ENCODE results near the gene PICK1.
"Not testable (repeated sequence)": the region's sequence is repeated elsewhere in the genome, so short reads cannot be mapped to it uniquely, and the experiment has no call there.

Gene PICK1

DNA sequence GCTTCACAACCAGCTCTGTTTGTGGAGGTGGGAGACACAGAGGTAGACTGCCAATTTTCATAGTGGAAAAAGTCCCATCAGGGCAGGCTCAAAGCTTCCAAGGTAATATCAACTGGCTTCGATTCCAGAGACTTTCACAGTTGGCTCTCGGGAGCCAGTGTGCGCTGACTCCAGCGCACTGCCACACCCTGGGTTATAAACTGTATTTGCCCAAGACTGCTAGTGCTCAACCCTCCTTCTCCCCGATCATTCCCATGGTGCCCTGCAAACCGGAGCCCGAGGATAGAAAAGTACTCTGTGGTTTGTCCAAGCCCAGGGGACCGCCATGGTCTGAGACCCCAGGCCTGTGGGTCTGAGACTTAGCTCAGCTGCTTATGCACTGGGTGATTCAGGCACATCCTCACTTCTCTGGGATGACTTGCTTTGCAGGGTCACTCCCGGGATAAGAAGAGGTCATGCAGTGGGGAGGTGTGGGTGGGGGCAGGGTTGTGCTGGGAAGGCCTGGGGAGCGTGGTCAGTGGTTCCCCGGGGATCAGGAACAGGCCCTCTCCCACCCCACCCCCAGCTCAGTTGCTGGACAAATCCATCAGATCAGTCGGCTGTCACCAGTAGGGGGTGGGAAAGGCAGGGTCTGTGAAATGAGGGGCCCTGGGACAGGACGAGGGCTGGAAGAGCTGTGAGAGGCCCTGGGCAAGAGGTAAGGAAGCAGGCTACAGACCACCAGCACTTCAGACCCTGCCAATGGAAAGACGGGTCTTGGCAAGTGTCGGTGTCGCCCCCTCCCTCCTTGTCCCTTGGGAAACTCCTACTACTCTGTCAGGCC is 26.7 kb upstream of the PICK1 start:
- DNase-seq (ENCODE audit: low read depth in 2 of 2): no peak

DNA sequence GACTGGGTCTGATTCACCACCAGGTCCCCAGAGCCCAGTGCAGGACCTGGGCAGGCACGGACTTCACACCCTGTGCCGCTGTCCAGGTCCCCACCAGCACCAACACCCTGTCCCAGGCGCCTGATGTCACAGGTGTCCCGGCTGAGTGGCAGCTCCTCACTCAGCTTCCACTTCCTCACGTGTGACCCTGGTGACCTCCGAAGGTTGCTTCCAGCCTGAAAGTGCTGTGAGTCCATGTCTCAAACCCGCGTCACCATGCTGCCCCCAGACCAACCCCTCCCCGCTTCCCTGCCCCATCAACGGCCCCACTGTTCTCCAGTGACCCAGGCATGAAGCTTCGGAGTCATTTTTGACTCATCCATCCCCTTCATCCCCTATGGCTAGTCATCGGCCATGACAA is 25.7 kb upstream of the PICK1 start:
- DNase-seq (ENCODE audit: low read depth in 2 of 2): no peak

DNA sequence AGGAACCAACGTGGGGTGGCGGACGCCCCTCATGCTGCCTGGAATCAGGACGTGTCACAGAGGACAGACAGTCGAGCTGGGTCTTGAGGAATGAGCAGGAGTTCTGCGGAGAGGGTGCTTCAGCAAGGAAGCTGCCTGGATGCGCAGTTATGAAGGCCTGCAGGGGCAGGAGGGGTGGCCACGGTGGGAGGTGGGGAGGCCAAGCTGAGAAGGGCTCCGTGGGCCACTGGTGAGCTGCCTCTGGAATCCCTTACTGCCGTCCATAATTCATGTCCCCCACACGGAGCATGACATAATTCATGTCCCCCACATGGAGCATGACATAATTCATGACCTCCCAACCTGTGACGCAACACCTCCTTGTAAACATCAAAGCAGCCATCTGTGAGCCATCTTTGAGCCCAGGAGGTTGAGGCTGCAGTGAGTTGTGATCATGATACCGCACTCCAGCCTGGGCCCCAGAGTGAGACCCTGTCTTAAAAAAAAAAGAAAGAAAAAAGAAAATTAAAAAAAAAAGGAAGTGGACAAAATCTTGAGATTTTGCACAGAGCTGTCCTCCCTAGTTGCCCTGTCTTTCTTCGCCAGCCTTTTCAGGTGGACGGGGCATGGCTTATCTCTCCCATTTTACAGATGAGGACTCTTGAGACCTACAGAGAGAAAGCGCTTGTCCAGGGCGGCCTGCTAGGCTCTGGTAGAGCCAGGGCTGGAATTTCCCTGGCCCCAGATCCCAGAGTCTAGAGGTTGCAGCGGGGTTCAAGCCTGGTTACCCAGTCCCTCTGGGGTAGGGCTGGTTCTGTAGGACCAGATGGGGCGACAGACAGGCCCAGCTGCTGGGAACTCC is 24.3 kb upstream of the PICK1 start:
- DNase-seq (ENCODE audit: low read depth in 2 of 2): no peak

GRCh38 chr22:38033522-38034277 is 23.5 kb upstream of the PICK1 start:
- DNase-seq (ENCODE audit: low read depth in 2 of 2): no peak

GRCh38 chr22:38034278-38034882 is 22.8 kb upstream of the PICK1 start:
- no peak for DNase-seq (ENCODE audit: low read depth in 2 of 2)

DNA sequence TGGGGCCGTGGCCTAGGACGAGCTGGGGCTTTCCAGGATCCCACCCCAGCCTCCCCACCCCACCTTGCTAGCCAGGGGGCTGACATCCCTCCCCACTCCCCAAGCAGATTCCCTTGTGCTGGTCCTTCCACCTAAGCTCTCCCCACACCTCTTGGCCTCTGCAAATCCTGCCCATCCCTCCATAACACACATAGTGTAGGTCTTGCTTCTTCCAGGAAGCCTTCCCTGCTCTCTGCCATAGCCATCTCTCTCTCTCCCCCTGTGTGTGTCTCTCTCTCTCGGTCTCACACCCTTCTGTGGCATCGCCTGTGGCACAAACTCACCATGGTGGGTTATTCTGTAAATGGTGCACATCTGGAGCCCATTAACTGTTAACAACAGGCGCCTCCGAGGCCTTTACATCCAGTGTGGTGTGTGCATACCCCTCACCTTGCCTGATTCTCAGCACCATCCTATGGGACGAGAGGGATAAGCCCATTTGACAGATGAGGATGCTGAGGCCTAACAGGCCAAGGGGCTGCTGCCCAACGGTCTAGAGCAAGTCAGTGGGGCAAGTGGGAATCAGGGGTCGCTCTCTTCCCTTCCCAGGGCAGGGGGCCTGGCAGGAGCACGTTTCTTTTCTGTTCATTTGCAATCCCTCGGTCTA is 22.2 kb upstream of the PICK1 start:
- DNase-seq (ENCODE audit: low read depth in 2 of 2): no peak

- DNase-seq (ENCODE audit: low read depth in 2 of 2): no peak
These were observed 21.7 kb upstream of the PICK1 start for GRCh38 chr22:38035530-38035885.

DNA sequence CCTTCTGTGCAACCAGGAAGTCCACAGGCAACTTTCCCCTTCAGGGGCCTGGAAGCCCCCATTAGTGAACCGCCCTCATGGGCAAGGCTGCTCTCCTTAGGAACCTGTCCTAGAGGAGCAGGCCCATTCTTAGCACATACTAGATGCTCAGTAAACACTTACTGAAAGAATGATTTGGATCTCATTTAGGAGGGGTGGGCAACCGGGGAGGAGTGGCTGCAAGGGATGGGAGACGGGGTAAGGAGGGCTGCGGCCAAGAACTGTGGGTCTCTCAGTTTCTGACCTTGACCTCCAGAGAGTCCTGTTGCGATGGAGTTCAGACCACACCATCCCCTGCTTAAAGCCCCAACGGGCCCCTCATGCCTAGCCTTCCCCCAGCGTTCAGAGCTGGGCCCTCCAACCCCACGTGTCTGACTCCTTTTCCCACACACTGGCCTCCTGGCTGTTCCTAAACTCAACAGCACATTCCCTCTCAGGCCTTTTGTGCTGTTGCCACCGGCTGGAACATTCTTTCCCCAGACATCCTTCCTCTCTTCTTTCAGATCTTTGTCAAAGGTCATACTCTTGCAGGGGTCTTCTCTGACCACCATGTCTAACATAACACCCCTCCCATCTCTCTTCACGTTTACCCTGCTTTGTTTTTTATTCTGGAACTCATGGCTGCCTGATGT is 20.7 kb upstream of the PICK1 start:
- no peak for DNase-seq (ENCODE audit: low read depth in 2 of 2)

DNA sequence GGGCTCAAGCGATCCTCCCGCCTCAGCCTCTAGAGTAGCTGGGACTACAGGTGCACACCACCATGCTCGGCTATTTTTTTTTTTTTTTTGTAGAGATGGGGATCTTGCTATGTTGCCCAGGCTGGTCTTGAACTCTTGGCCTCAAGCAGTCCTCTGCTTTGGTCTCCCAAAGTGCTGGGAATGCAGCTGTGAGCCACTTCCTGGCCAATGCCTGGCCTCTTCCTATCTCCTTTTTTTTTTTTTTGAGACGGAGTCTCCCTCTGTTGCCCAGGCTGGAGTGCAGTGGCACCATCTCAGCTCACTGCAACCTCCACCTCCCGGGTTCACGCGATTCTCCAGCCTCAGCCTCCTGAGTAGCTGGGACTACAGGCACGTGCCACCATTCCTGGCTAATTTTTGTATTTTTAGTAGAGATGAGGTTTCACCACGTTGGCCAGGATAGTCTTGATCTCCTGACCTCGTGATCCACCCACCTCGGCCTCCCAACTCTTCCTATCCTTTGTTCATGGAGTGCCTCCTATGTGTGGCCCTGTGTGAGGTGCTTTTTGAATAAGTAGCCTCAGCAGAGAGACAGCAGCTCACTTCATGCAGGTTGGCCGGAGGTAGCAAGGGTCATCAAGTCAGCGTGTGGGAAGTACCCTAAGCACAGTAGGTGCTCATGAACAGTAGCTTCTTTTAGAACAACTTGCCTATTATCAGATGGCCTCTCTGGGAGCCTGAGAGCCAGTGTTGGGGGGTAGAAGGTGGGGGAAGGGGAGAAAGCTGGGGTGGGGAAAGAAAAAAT is 19.6 kb upstream of the PICK1 start:
- not testable (repeated sequence) for DNase-seq (ENCODE audit: low read depth in 2 of 2)

DNA sequence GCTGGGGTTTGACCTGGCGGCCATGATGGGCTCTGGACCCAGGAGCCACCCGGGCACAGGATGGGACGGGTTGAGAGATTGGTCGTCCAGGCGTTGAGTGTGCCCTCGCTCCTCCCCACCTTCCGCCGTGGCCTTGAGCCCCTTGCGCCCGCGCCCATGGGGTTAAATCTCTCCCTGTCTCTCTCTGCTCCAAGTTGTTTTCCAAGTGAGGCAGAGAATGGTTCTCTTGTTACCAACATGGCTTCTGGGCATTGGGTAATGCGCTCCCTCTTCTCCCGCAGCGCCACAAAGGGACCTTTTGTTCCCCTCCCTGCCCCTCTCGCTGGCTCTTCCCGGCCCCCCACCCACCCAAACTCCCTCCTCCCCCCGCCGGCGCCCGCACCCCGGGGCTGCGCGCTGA is 18.8 kb upstream of the PICK1 start:
- DNase-seq (ENCODE audit: low read depth in 2 of 2): no peak

- no peak for DNase-seq (ENCODE audit: low read depth in 2 of 2)
These were observed 18.1 kb upstream of the PICK1 start for GRCh38 chr22:38038890-38039812.

- DNase-seq (ENCODE audit: low read depth in 2 of 2): no peak
These were observed 16.0 kb upstream of the PICK1 start for GRCh38 chr22:38040953-38041759.

GRCh38 chr22:38041760-38042487 is 15.3 kb upstream of the PICK1 start:
- DNase-seq (ENCODE audit: low read depth in 2 of 2): no peak

DNA sequence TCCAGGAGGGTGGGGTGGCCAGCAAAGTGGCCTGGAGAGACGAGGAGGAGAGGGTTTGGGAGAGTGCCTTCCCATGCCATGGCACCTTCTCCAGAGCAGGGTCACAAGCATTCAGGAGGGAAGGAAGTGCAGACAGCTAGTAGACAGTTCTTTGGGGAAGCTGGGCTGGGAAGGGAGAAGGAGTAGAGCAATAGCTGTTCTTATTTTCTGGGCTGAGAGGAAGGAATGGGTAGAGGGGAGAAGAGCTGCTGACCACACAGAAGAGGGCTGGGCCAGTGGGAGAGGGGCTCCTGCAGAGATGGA is 14.8 kb upstream of the PICK1 start:
- DNase-seq (ENCODE audit: low read depth in 2 of 2): no peak

DNA sequence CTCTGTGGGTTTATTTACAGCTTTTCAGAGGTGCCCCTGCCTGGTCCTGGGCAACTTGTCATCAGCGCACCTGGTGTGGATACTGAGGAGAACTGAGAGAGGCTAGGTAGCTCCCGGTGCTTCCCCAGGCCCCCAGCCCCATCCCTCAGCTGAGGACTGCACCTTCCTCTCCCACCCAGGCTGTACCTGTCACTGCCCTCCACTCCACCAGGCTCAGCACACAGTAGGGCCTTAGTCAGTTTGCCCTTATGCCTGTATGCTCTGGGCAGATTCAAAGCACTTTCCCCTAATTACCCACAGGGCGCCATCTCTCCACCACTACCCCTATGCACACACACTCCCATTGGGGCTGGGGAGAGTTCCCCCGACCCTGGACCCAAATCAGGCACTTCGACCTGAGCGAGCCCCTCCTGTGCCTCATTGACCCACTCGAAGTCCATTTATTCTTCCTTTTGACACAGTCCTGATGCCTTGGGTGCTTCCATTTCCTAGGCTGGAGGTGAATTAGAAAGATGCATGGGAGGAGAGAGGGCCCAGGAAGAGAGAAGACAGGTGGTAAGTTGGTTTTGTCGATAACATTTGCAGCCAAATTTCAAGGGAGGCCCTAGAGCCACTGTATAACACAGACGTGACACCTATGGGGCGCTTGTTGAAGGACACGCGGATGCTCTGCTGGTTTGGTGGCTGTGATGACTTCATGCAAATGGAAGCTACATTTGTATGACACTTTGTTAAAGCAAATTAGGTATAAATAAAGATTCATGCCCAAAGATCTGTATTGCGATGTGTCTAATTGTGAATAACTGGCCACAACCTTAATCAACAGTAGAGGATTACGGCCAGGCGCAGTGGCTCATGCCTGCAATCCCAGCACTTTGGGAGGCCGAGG is 13.8 kb upstream of the PICK1 start:
- no peak for DNase-seq (ENCODE audit: low read depth in 2 of 2)

DNA sequence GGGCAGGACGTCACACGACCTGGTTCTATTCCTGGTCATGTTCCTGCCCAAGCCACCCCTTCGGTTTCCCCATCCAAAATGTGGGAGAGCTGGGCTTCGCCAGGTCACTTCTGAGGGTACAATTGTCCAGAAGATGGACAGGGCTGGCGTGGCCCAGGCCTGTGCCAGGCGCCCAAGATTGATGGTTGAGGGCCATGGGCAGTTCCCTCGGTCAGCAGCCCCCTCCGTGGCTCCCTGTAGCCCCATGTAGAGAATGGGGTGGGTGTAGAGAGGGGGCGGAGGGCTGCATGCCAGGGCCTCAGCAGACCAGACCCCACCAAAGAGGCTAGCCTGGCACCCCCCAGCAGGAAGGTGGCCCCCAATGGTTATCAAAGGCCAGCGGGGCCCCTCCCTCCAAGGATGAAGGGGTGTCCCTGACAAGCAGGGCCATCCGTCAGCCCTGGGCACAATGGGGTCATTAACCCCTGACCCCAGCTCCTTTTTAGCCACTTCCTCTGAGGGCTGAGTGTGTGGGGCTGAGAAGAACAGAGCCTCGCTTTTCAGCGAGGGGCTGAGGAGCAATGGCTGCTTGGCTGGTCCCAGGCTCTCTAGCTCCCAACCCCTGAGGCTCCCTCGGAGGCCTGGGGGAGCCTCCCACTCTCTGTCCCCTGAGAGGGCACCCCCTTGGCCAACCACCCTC is 11.0 kb upstream of the PICK1 start:
- no peak for DNase-seq (ENCODE audit: low read depth in 2 of 2)
